Esophagus (tissue), 2 donors: ENCODE results near the gene INTS14. TPM values are rescaled to one million over a fixed set of nuclear protein-coding genes. Genes with fewer than 3 reads are reported as not detected.

Experiments used
- H3K27ac ChIP-seq, 2 donors: one replicate each; pipeline ENCODE4 v1.5.1; 2013; ENCODE audit warnings: low read depth in 2 of 2, mild to moderate bottlenecking in 2 of 2, inconsistent platforms in 1 of 2, low read length in 1 of 2, moderate library complexity in 1 of 2
- H3K27me3 ChIP-seq, 2 donors: one replicate each; pipeline ENCODE4 v1.6.1; 2013; ENCODE audit warnings: low read length in 2 of 2, control low read depth in 1 of 2, mild to moderate bottlenecking in 1 of 2; ENCODE audit not compliant: insufficient read depth in 2 of 2, control insufficient read depth in 1 of 2
- H3K36me3 ChIP-seq, 2 donors: one replicate each; pipeline ENCODE4 v1.6.1; 2013; ENCODE audit warnings: low read length in 1 of 2; ENCODE audit not compliant: control insufficient read depth in 2 of 2, insufficient read depth in 2 of 2
- H3K4me1 ChIP-seq, 2 donors: one replicate each; pipeline ENCODE4 v1.6.1; 2013; ENCODE audit warnings: low read length in 1 of 2; ENCODE audit not compliant: control insufficient read depth in 2 of 2, insufficient read depth in 2 of 2
- H3K4me3 ChIP-seq, 2 donors: one replicate each; pipeline ENCODE4 v1.5.1; 2013; ENCODE audit warnings: low read length in 2 of 2, mild to moderate bottlenecking in 2 of 2, low read depth in 1 of 2, moderate library complexity in 1 of 2
- H3K9me3 ChIP-seq, 2 donors: one replicate each; pipeline ENCODE4 v1.6.1; 2013; ENCODE audit warnings: mild to moderate bottlenecking in 2 of 2, low read depth in 1 of 2, low read length in 1 of 2, moderate library complexity in 1 of 2; ENCODE audit not compliant: control insufficient read depth in 2 of 2, insufficient read depth in 1 of 2
- WGBS, 2 donors: extraction: QIAGEN DNeasy Blood & Tissue Kit; methylation state at CpG; one replicate each; pipeline ENCODE4 v1.1.7; 2013; 5-methylcytosine and 5-hydroxymethylcytosine counted together
- polyA plus RNA-seq, 2 donors: library from polyadenylated mRNA; stranded (reverse); fragments of 200-250 nt; gene quantifications; one replicate each; pipeline ENCODE4 v1.2.3, GENCODE V29; 2013
- donor health status: healthy with polysubstance abuse.
- donor health status: Bipolar disorder and iron deficiency.

Gene INTS14
- polyA plus RNA-seq, 2 donors = 8.6 to 18.3 TPM

GRCh38 chr15:65650312-65651041 is 39.5 kb upstream of the INTS14 start:
- 93 to 95% methylated on average over 9 to 12 of the region's 12 CpGs for WGBS, 2 donors
- Histone ChIP-seq H3K36me3 (peaks cover 2 to 4% of the 10 kb centered on the region in 2 donors), H3K27me3 (no peaks in the 10 kb centered on the region), H3K27ac (no peak overlapping the region), H3K4me3 (no peak overlapping the region), H3K4me1 (no peaks in the 10 kb centered on the region), H3K9me3 (no peaks in the 10 kb centered on the region)

GRCh38 chr15:65646486-65646885 is 35.6 kb upstream of the INTS14 start:
- WGBS, 2 donors = 93 to 97% methylated on average over 4 of the region's 4 CpGs
- no peak overlapping the region for H3K4me3 ChIP-seq
- H3K4me1 ChIP-seq = no peaks in the 10 kb centered on the region

GRCh38 chr15:65645392-65645791 is 34.5 kb upstream of the INTS14 start:
- Histone ChIP-seq H3K27ac (no peak overlapping the region), H3K4me3 (no peak overlapping the region), H3K36me3 (peaks cover 0 to 2% of the 10 kb centered on the region in 2 donors), H3K27me3 (no peaks in the 10 kb centered on the region), H3K4me1 (no peaks in the 10 kb centered on the region), H3K9me3 (no peaks in the 10 kb centered on the region)
- WGBS, 2 donors = 91 to 93% methylated on average over 4 of the region's 4 CpGs

More at GRCh38 chr15:65646486-65646885, 35.6 kb upstream of the INTS14 start:
- H3K27me3 ChIP-seq = no peaks in the 10 kb centered on the region
- H3K27ac ChIP-seq = no peak overlapping the region
- no peaks in the 10 kb centered on the region for H3K9me3 ChIP-seq
- H3K36me3 ChIP-seq = peaks cover 0 to 2% of the 10 kb centered on the region in 2 donors

- 91 to 95% methylated on average over 4 of the region's 4 CpGs for WGBS, 2 donors
- Histone ChIP-seq H3K4me3 (no peak overlapping the region), H3K9me3 (no peaks in the 10 kb centered on the region), H3K27me3 (no peaks in the 10 kb centered on the region), H3K27ac (no peak overlapping the region), H3K4me1 (no peaks in the 10 kb centered on the region), H3K36me3 (peaks cover 0 to 2% of the 10 kb centered on the region in 2 donors)
Observed at GRCh38 chr15:65644282-65644681, 33.4 kb upstream of the INTS14 start.

- no peaks in the 10 kb centered on the region for H3K9me3 ChIP-seq
- 70 to 71% methylated on average over 6 of the region's 6 CpGs for WGBS, 2 donors
Observed at GRCh38 chr15:65642594-65642993, 31.7 kb upstream of the INTS14 start.

GRCh38 chr15:65641768-65642475 is 31.0 kb upstream of the INTS14 start:
- no peaks in the 10 kb centered on the region for H3K27me3 ChIP-seq
- no peak overlapping the region for H3K27ac ChIP-seq
- no peaks in the 10 kb centered on the region for H3K9me3 ChIP-seq
- peaks cover 0 to 2% of the 10 kb centered on the region in 2 donors for H3K36me3 ChIP-seq
- WGBS, 2 donors = 60 to 61% methylated on average over 6 of the region's 6 CpGs
- H3K4me1 ChIP-seq = no peaks in the 10 kb centered on the region
- H3K4me3 ChIP-seq = no peak overlapping the region

More at GRCh38 chr15:65642594-65642993, 31.7 kb upstream of the INTS14 start:
- Histone ChIP-seq H3K4me1 (no peaks in the 10 kb centered on the region), H3K4me3 (no peak overlapping the region), H3K36me3 (peaks cover 0 to 2% of the 10 kb centered on the region in 2 donors), H3K27ac (no peak overlapping the region), H3K27me3 (no peaks in the 10 kb centered on the region)

- Histone ChIP-seq H3K27me3 (no peaks in the 10 kb centered on the region), H3K9me3 (no peaks in the 10 kb centered on the region), H3K27ac (no peak overlapping the region), H3K4me3 (no peak overlapping the region), H3K36me3 (no peaks in the 10 kb centered on the region), H3K4me1 (no peaks in the 10 kb centered on the region)
- 70 to 78% methylated on average over 6 of the region's 6 CpGs for WGBS, 2 donors
Observed at GRCh38 chr15:65639509-65639908, 28.6 kb upstream of the INTS14 start.

GRCh38 chr15:65638681-65639089 is 27.8 kb upstream of the INTS14 start:
- 4 to 7% methylated on average over 3 of the region's 3 CpGs for WGBS, 2 donors
- H3K36me3 ChIP-seq = no peaks in the 10 kb centered on the region
- H3K4me1 ChIP-seq = no peaks in the 10 kb centered on the region
- H3K27me3 ChIP-seq = no peaks in the 10 kb centered on the region
- H3K9me3 ChIP-seq = no peaks in the 10 kb centered on the region
- no peak overlapping the region for H3K4me3 ChIP-seq
- H3K27ac ChIP-seq = no peak overlapping the region

- H3K27ac ChIP-seq = no peak overlapping the region
- no peaks in the 10 kb centered on the region for H3K27me3 ChIP-seq
- H3K4me1 ChIP-seq = no peaks in the 10 kb centered on the region
- no peak overlapping the region for H3K4me3 ChIP-seq
- 87 to 93% methylated on average over 5 of the region's 5 CpGs for WGBS, 2 donors
- H3K9me3 ChIP-seq = no peaks in the 10 kb centered on the region
- no peaks in the 10 kb centered on the region for H3K36me3 ChIP-seq
Observed at GRCh38 chr15:65638109-65638508, 27.2 kb upstream of the INTS14 start.
